GM23338 (cell line): Measurements from ENCODE around the gene TRPM2. TPM values are rescaled to one million over a fixed set of nuclear protein-coding genes. Genes with fewer than 3 reads are reported as not detected.

Experiments used
- ATAC-seq: fragments of 200-7000 bp; cut with Tn5 transposase; 3 replicates; pipeline ENCODE4 v1.9.1; 2020
- DNase-seq: peaks from one replicate; pipeline ENCODE4 v3.0.0-alpha.2; 2015; ENCODE audit warnings: low spot score
- H2AFZ ChIP-seq: fragments of 200-600 bp; sonication (generic); 2 replicates; pipeline ENCODE4 v1.8.0; 2016; ENCODE audit warnings: antibody characterized with exemption, mild to moderate bottlenecking, moderate library complexity
- H3F3A ChIP-seq: fragments of 200-600 bp; sonication (generic); replicated peaks from 2 replicates; pipeline ENCODE4 v1.8.0; 2017; ENCODE audit warnings: antibody characterized with exemption, mixed run types, low read depth
- H3K27ac ChIP-seq: fragments of 200-600 bp; sonication (generic); 2 replicates; pipeline ENCODE4 v1.6.1; 2016; ENCODE audit warnings: low read depth
- H3K27me3 ChIP-seq: fragments of 200-600 bp; sonication (generic); 2 replicates; pipeline ENCODE4 v1.8.0; 2016; ENCODE audit warnings: mild to moderate bottlenecking, mixed run types, moderate library complexity; ENCODE audit not compliant: insufficient read depth
- H3K36me3 ChIP-seq: fragments of 200-600 bp; sonication (generic); 2 replicates; pipeline ENCODE4 v1.8.0; 2016; ENCODE audit warnings: mild to moderate bottlenecking; ENCODE audit not compliant: insufficient read depth
- H3K4me1 ChIP-seq: fragments of 200-600 bp; sonication (generic); 2 replicates; pipeline ENCODE4 v1.8.0; 2016; ENCODE audit warnings: mild to moderate bottlenecking, moderate library complexity; ENCODE audit not compliant: insufficient read depth
- H3K4me2 ChIP-seq: fragments of 200-600 bp; sonication (generic); 2 replicates; pipeline ENCODE4 v1.7.1; 2017; ENCODE audit warnings: mixed run types
- H3K4me3 ChIP-seq: fragments of 200-600 bp; sonication (generic); 2 replicates; pipeline ENCODE4 v1.6.1; 2016; ENCODE audit warnings: mixed run types
- H3K79me2 ChIP-seq: fragments of 200-600 bp; sonication (generic); replicated peaks from 2 replicates; pipeline ENCODE4 v1.8.0; 2017; ENCODE audit warnings: mild to moderate bottlenecking; ENCODE audit not compliant: insufficient read depth
- H3K9me2 ChIP-seq: fragments of 200-600 bp; sonication (generic); 2 replicates; pipeline ENCODE4 v1.8.0; 2017; ENCODE audit not compliant: insufficient read depth
- H4K20me1 ChIP-seq: fragments of 200-600 bp; sonication (generic); replicated peaks from 2 replicates; pipeline ENCODE4 v1.8.0; 2017; ENCODE audit warnings: mild to moderate bottlenecking; ENCODE audit not compliant: insufficient read depth
- H3K27ac Mint-ChIP-seq: 2 replicates; pipeline ENCODE4 v1.8.0; 2020; ENCODE audit warnings: inconsistent platforms, mild to moderate bottlenecking, moderate library complexity, mixed read lengths
- H3K27me3 Mint-ChIP-seq: 3 replicates; pipeline ENCODE4 v1.8.0; 2022; ENCODE audit warnings: low read depth, mild to moderate bottlenecking, moderate library complexity, mixed read lengths, inconsistent platforms; ENCODE audit not compliant: insufficient read depth, poor library complexity
- H3K36me3 Mint-ChIP-seq: 3 replicates; pipeline ENCODE4 v1.8.0; 2021; ENCODE audit warnings: low read depth, mild to moderate bottlenecking, inconsistent platforms, moderate library complexity, mixed read lengths
- H3K4me1 Mint-ChIP-seq: 3 replicates; pipeline ENCODE4 v1.8.0; 2020; ENCODE audit warnings: mild to moderate bottlenecking, inconsistent platforms, mixed read lengths
- H3K4me3 Mint-ChIP-seq: 3 replicates; pipeline ENCODE4 v1.8.0; 2021; ENCODE audit warnings: moderate library complexity, mild to moderate bottlenecking, inconsistent platforms, mixed read lengths
- H3K9me3 Mint-ChIP-seq: 3 replicates; pipeline ENCODE4 v1.8.0; 2020; ENCODE audit warnings: moderate library complexity, mild to moderate bottlenecking, inconsistent platforms, mixed read lengths
- CTCF ChIP-seq, 2 experiments: fragments of 200-600 bp in 1 of 2; sonication (generic) in 1 of 2; conservative IDR thresholded peaks; 2 replicates each; pipeline versions ENCODE4 v1.5.1 to v1.6.1; 2016 to 2017; ENCODE audit warnings: antibody characterized with exemption in 2 of 2, low read depth in 2 of 2, mild to moderate bottlenecking in 2 of 2, moderate library complexity in 1 of 2
- EZH2 ChIP-seq: fragments of 200-600 bp; sonication (generic); IDR thresholded peaks from one replicate; pipeline ENCODE4 v1.8.0; 2017; ENCODE audit warnings: antibody characterized with exemption, mild to moderate bottlenecking, low read depth; ENCODE audit not compliant: unreplicated experiment
- EZH2phosphoT487 ChIP-seq: fragments of 200-600 bp; sonication (generic); IDR thresholded peaks from one replicate; pipeline ENCODE4 v1.8.1; 2018; ENCODE audit warnings: antibody characterized with exemption; ENCODE audit not compliant: unreplicated experiment
- JUNB ChIP-seq: IDR thresholded peaks from one replicate; pipeline ENCODE4 v1.6.1; 2016; ENCODE audit warnings: antibody characterized with exemption; ENCODE audit not compliant: unreplicated experiment
- NANOG ChIP-seq: IDR thresholded peaks from 2 replicates; pipeline ENCODE4 v1.6.1; 2016; ENCODE audit warnings: antibody characterized with exemption, borderline replicate concordance
- STAT1 ChIP-seq: IDR thresholded peaks from one replicate; pipeline ENCODE4 v1.6.1; 2016; ENCODE audit warnings: antibody characterized with exemption; ENCODE audit not compliant: unreplicated experiment
- ZNF114 ChIP-seq: fragments of 250-450 bp; sonication (Bioruptor Pico); IDR thresholded peaks from 2 replicates; pipeline ENCODE4 v1.5.0; 2020; ENCODE audit warnings: mild to moderate bottlenecking, moderate library complexity
- ZNF331 ChIP-seq: fragments of 250-450 bp; sonication (Bioruptor Pico); IDR thresholded peaks from 2 replicates; pipeline ENCODE4 v1.5.0; 2020; ENCODE audit warnings: low read depth, mild to moderate bottlenecking, moderate library complexity
- ZNF462 ChIP-seq: fragments of 250-450 bp; sonication (Bioruptor Pico); IDR thresholded peaks from 2 replicates; pipeline ENCODE4 v1.5.0; 2020; ENCODE audit warnings: mild to moderate bottlenecking, moderate library complexity
- polyA plus RNA-seq: library from polyadenylated mRNA; unstranded; fragments of >200 nt; fragmentation: Nextera tagmentation; extraction: Ambion mirVana; gene quantifications from 2 replicates; pipeline ENCODE4 v1.2.1, GENCODE V29; 2016
- total RNA-seq: library from RNA; depleted of rRNA; stranded (reverse); fragments of >200 nt; shearing (Covaris generic); gene quantifications from 2 replicates; pipeline ENCODE4 v1.2.3, GENCODE V29; 2014
- TF ChIP-seq, protein P1 (sequence below): IDR thresholded peaks from one replicate; pipeline ENCODE4 v1.6.1; 2018; ENCODE audit warnings: antibody characterized with exemption; ENCODE audit not compliant: unreplicated experiment

TRPM2 gene
- total and polyA plus RNA-seq, 2 experiments from 2014 or later, result 0.53 to 0.83 TPM

DNA sequence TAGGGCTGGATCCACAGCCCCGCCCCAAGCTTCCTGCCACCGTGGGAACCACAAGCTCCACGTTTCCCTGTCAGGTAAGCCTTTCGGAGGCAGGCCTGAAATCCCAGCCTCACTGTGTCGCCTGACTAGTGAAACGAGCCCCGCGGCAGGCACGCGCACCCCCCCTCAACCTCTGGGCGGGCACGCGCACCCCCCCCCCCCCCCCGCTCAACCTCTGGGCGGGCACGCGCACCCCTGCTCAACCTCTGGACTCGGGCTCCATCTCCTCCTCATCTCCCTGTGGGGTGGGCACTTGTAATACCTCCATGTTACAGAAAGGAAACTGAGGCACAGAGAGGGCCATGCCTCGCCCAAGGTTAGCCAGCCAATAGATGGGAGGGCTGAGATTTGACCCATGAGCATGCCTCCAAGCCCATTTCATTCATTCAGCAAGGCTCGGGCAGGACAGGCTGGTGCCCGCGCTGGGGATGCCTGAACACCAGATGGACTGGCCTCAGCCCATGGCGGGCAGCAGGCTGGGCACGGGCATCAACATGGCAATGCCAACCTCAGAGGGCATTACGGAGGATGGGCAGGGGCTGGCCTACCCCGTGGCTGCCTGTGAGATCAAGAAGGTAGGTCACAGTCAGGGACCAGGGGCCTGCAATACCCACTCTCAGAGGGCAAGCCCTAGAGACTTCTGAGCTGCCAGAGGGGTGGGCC is 18.9 kb upstream of the TRPM2 start (continued):
- TF ChIP-seq CTCF (conservative IDR thresholded peaks at IDR 0.05; ENCODE audit: low read depth in 2 of 2), result no peak
- no peak for TF ChIP-seq ZNF331
- TF ChIP-seq, protein P1, sequence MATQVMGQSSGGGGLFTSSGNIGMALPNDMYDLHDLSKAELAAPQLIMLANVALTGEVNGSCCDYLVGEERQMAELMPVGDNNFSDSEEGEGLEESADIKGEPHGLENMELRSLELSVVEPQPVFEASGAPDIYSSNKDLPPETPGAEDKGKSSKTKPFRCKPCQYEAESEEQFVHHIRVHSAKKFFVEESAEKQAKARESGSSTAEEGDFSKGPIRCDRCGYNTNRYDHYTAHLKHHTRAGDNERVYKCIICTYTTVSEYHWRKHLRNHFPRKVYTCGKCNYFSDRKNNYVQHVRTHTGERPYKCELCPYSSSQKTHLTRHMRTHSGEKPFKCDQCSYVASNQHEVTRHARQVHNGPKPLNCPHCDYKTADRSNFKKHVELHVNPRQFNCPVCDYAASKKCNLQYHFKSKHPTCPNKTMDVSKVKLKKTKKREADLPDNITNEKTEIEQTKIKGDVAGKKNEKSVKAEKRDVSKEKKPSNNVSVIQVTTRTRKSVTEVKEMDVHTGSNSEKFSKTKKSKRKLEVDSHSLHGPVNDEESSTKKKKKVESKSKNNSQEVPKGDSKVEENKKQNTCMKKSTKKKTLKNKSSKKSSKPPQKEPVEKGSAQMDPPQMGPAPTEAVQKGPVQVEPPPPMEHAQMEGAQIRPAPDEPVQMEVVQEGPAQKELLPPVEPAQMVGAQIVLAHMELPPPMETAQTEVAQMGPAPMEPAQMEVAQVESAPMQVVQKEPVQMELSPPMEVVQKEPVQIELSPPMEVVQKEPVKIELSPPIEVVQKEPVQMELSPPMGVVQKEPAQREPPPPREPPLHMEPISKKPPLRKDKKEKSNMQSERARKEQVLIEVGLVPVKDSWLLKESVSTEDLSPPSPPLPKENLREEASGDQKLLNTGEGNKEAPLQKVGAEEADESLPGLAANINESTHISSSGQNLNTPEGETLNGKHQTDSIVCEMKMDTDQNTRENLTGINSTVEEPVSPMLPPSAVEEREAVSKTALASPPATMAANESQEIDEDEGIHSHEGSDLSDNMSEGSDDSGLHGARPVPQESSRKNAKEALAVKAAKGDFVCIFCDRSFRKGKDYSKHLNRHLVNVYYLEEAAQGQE, result no peak
- TF ChIP-seq ZNF114 (CRISPR knock-in tag), result no peak
- no peak for TF ChIP-seq STAT1
- TF ChIP-seq EZH2, result no peak
- TF ChIP-seq EZH2phosphoT487, result no peak
- no peak for TF ChIP-seq NANOG
- TF ChIP-seq JUNB, result no peak

GRCh38 chr21:44335266-44336059 is 18.0 kb upstream of the TRPM2 start:
- Histone ChIP-seq H3K79me2 (no peaks in the 10 kb centered on the region), H3K4me2 (no peak overlapping the region), H3K36me3 (no peaks in the 10 kb centered on the region), H2AFZ (no peak overlapping the region), H3F3A (peaks cover 8% of the 10 kb centered on the region; the same call in 1 of the 2 replicates), H3K9me2 (no peaks in the 10 kb centered on the region), H3K4me1 (peaks cover 8% of the 10 kb centered on the region; the same call in 1 of the 2 replicates), H3K27ac (no peak overlapping the region), H4K20me1 (no peaks in the 10 kb centered on the region), H3K27me3 (no peaks in the 10 kb centered on the region), H3K4me3 (no peak overlapping the region)
- Mint-ChIP-seq H3K9me3 (no peaks in the 10 kb centered on the region), H3K4me3 (no peak overlapping the region), H3K4me1 (peaks cover 15% of the 10 kb centered on the region), H3K27me3 (peaks cover 3% of the 10 kb centered on the region), H3K36me3 (no peaks in the 10 kb centered on the region; the same call in 2 of the 3 replicates), H3K27ac (no peak overlapping the region)
- DNase-seq (no peak), ATAC-seq (no peak)
- TF ChIP-seq ZNF462, result no peak
